Subcutaneous abdominal adipose tissue (tissue), 5 donors: Measurements from ENCODE around the gene FGD5.

Experiments used
- H3K27ac ChIP-seq: one replicate; pipeline ENCODE4 v1.7.0; 2013; ENCODE audit warnings: low read depth, mild to moderate bottlenecking, inconsistent platforms, low read length, moderate library complexity
- H3K27me3 ChIP-seq, 5 donors: one replicate each; pipeline ENCODE4 v1.7.0; 2013; ENCODE audit warnings: low read length in 5 of 5, inconsistent platforms in 1 of 5; ENCODE audit not compliant: control insufficient read depth in 5 of 5, insufficient read depth in 4 of 5
- H3K36me3 ChIP-seq, 5 donors: one replicate each; pipeline ENCODE4 v1.7.0; 2013; ENCODE audit warnings: low read length in 5 of 5; ENCODE audit not compliant: control insufficient read depth in 5 of 5, insufficient read depth in 5 of 5
- H3K4me1 ChIP-seq, 5 donors: one replicate each; pipeline ENCODE4 v1.7.0; 2013; ENCODE audit warnings: low read length in 5 of 5, mild to moderate bottlenecking in 3 of 5, moderate library complexity in 1 of 5; ENCODE audit not compliant: control insufficient read depth in 5 of 5, insufficient read depth in 5 of 5
- H3K4me3 ChIP-seq, 5 donors: one replicate each; pipeline ENCODE4 v1.7.0; 2013; ENCODE audit warnings: low read length in 5 of 5, low read depth in 1 of 5
- H3K9ac ChIP-seq, 5 donors: one replicate each; pipeline ENCODE4 v1.7.0; 2013; ENCODE audit warnings: low read length in 5 of 5, mild to moderate bottlenecking in 4 of 5, moderate library complexity in 3 of 5
- H3K9me3 ChIP-seq, 5 donors: one replicate each; pipeline ENCODE4 v1.7.0; 2013; ENCODE audit warnings: low read length in 5 of 5; ENCODE audit not compliant: control insufficient read depth in 5 of 5
- donor health status: healthy.
- donor health status: healthy.
- donor health status: healthy.
- donor health status: healthy.
- donor health status: healthy.

Gene FGD5

GRCh38 chr3:14976317-14976716 lies 157.6 kb downstream of the FGD5 start:
- H3K4me3 ChIP-seq: no peak overlapping the region
- no peak overlapping the region for H3K27ac ChIP-seq
- peaks cover 5 to 13% (median 9%) of the 10 kb centered on the region in 5 donors for H3K36me3 ChIP-seq
- peaks cover 0 to 12% (median 0%) of the 10 kb centered on the region in 5 donors for H3K4me1 ChIP-seq
- H3K9ac ChIP-seq: no peak overlapping the region
- no peaks in the 10 kb centered on the region for H3K27me3 ChIP-seq
- no peaks in the 10 kb centered on the region for H3K9me3 ChIP-seq

- Histone ChIP-seq H3K36me3 (peaks cover 0 to 5% (median 0%) of the 10 kb centered on the region in 5 donors), H3K4me3 (no peak overlapping the region), H3K27ac (no peak overlapping the region), H3K27me3 (no peaks in the 10 kb centered on the region), H3K4me1 (peaks cover 0 to 12% (median 0%) of the 10 kb centered on the region in 5 donors), H3K9ac (no peak overlapping the region), H3K9me3 (peaks cover 0 to 7% (median 0%) of the 10 kb centered on the region in 5 donors)
Measured at GRCh38 chr3:14980689-14981088, 161.9 kb downstream of the FGD5 start.
